C4-2B (cell line): Measurements from ENCODE around the gene CXXC5.

Source experiments
- CTCF ChIP-seq: fragments of 450-650 bp; conservative IDR thresholded peaks from 2 replicates; pipeline ENCODE4 v1.5.1; 2017; ENCODE audit warnings: mild to moderate bottlenecking
- ZFX ChIP-seq: fragments of 450-650 bp; IDR thresholded peaks from 2 replicates; pipeline ENCODE4 v1.6.1; 2017

- TF ChIP-seq CTCF: no peak
- TF ChIP-seq ZFX: no peak
These were observed 494 bp upstream of the CXXC5 start for GRCh38 chr5:139647506-139648204.
